Gastroesophageal sphincter (tissue), 4 donors: Measurements from ENCODE around the gene DZIP1L. TPM values are rescaled to one million over a fixed set of nuclear protein-coding genes. Genes with fewer than 3 reads are reported as not detected.
A peak's percentile ranks its signal among the peaks of the same experiment; 100 is the strongest.

Experiments
- ATAC-seq: fragments of 150-250 bp; one replicate; pipeline ENCODE4 v1.9.1; 2016; ENCODE audit warnings: mild to moderate bottlenecking, moderate library complexity
- H3K27ac ChIP-seq, 4 donors: fragments of 200-600 bp; sonication (generic) in 3 of 4; 1 replicate in 3 of 4; 2 replicates in 1 of 4; pipeline ENCODE4 v1.5.1; 2016 to 2019
- H3K27me3 ChIP-seq: fragments of 200-600 bp; sonication (generic); one replicate; pipeline ENCODE4 v1.5.1; 2019
- H3K36me3 ChIP-seq, 2 donors: fragments of 200-600 bp; sonication (generic); one replicate each; pipeline ENCODE4 v1.5.1; 2019; ENCODE audit warnings: control low read depth in 1 of 2
- H3K4me1 ChIP-seq, 3 donors: fragments of 200-600 bp; sonication (generic); 1 replicate in 2 of 3; 2 replicates in 1 of 3; pipeline ENCODE4 v1.5.1; 2016 to 2019; ENCODE audit warnings: control low read depth in 2 of 3
- H3K4me3 ChIP-seq, 2 donors: fragments of 200-600 bp; sonication (generic); one replicate each; pipeline ENCODE4 v1.5.1; 2019; ENCODE audit warnings: mild to moderate bottlenecking in 1 of 2, moderate library complexity in 1 of 2
- H3K9me3 ChIP-seq, 3 donors: fragments of 200-600 bp; sonication (generic); one replicate each; pipeline ENCODE4 v1.5.1; 2017 to 2019; ENCODE audit warnings: control low read depth in 2 of 3
- CTCF ChIP-seq, 4 experiments: fragments of 200-600 bp in 2 of 4; fragments of 450-650 bp in 2 of 4; sonication (generic) in 1 of 4; IDR thresholded peaks; one replicate each; pipeline ENCODE4 v1.5.1; 2017 to 2019; ENCODE audit warnings: antibody characterized with exemption in 4 of 4, mild to moderate bottlenecking in 2 of 4, moderate library complexity in 2 of 4
- EP300 ChIP-seq: sonication (generic); formaldehyde crosslinking; IDR thresholded peaks from one replicate; pipeline ENCODE4 v1.6.1; 2017; ENCODE audit warnings: antibody characterized with exemption, mild to moderate bottlenecking
- POLR2A ChIP-seq, 2 donors: fragments of 450-650 bp; IDR thresholded peaks; one replicate each; pipeline ENCODE4 v1.6.1; 2017; ENCODE audit warnings: antibody characterized with exemption in 2 of 2, mild to moderate bottlenecking in 2 of 2, moderate library complexity in 1 of 2
- POLR2AphosphoS5 ChIP-seq: sonication (generic); formaldehyde crosslinking; IDR thresholded peaks from one replicate; pipeline ENCODE4 v1.6.1; 2017; ENCODE audit warnings: antibody characterized with exemption
- WGBS, 2 donors: methylation state at CpG; one replicate each; pipeline ENCODE4 v1.1.5; 2018; ENCODE audit warnings: low coverage in 1 of 2; 5-methylcytosine and 5-hydroxymethylcytosine counted together
- total RNA-seq, 4 donors: library from RNA; depleted of rRNA; stranded (reverse); fragments of >200 nt; gene quantifications; one replicate each; pipeline ENCODE4 v1.1.0, GENCODE V29; 2016

The DZIP1L gene
- total RNA-seq, 4 donors from 2014 or later: 5.3 to 47.9 (median 18.6) TPM

GRCh38 chr3:138070006-138070405, 45.4 kb downstream of the DZIP1L start:
- Histone ChIP-seq H3K27ac (no peak overlapping the region), H3K27me3 (no peaks in the 10 kb centered on the region), H3K4me3 (no peak overlapping the region), H3K9me3 (no peaks in the 10 kb centered on the region), H3K4me1 (no peaks in the 10 kb centered on the region), H3K36me3 (peaks cover 0 to 87% of the 10 kb centered on the region in 2 donors)
- TF ChIP-seq CTCF (IDR thresholded peaks at IDR 0.05): no peak
- TF ChIP-seq EP300: no peak
- TF ChIP-seq POLR2AphosphoS5: no peak
- TF ChIP-seq POLR2A (IDR thresholded peaks at IDR 0.05): no peak
- WGBS, 2 donors: 70% methylated on average over 3 to 4 of the region's 4 CpGs
- no peak for ATAC-seq

GRCh38 chr3:138068579-138069174, 46.7 kb downstream of the DZIP1L start:
- H3K27me3 ChIP-seq: no peaks in the 10 kb centered on the region
- H3K4me3 ChIP-seq: no peak overlapping the region
- H3K27ac ChIP-seq: no peak overlapping the region
- peak; percentile 77 for ATAC-seq
- peaks cover 0 to 88% of the 10 kb centered on the region in 2 donors for H3K36me3 ChIP-seq
- H3K4me1 ChIP-seq: no peaks in the 10 kb centered on the region
- TF ChIP-seq CTCF (IDR thresholded peaks at IDR 0.05): peak; percentile 92 to 97 (median 96)
- no peak for TF ChIP-seq POLR2A (IDR thresholded peaks at IDR 0.05)
- WGBS, 2 donors: 25 to 40% methylated on average over 5 to 9 of the region's 14 CpGs
- H3K9me3 ChIP-seq: no peaks in the 10 kb centered on the region

- Histone ChIP-seq H3K4me3 (no peak overlapping the region), H3K36me3 (peaks cover 0 to 88% of the 10 kb centered on the region in 2 donors), H3K27ac (no peak overlapping the region), H3K4me1 (no peaks in the 10 kb centered on the region), H3K9me3 (no peaks in the 10 kb centered on the region), H3K27me3 (no peaks in the 10 kb centered on the region)
- TF ChIP-seq POLR2A (IDR thresholded peaks at IDR 0.05) (no peak), EP300 (no peak), POLR2AphosphoS5 (no peak), CTCF (IDR thresholded peaks at IDR 0.05) (no peak)
- ATAC-seq: no peak
- WGBS, 2 donors: 80% methylated on average over 6 of the region's 8 CpGs; no CpG with 5 or more reads in 1 of the 2 donors
Observed at GRCh38 chr3:138068046-138068445, 47.4 kb downstream of the DZIP1L start.

GRCh38 chr3:138066972-138067371, 48.4 kb downstream of the DZIP1L start:
- Histone ChIP-seq H3K27me3 (no peaks in the 10 kb centered on the region), H3K4me3 (no peak overlapping the region), H3K27ac (no peak overlapping the region), H3K36me3 (peaks cover 0 to 90% of the 10 kb centered on the region in 2 donors), H3K9me3 (no peaks in the 10 kb centered on the region), H3K4me1 (no peaks in the 10 kb centered on the region)
- no peak for ATAC-seq
- no peak for TF ChIP-seq EP300
- no peak for TF ChIP-seq POLR2A (IDR thresholded peaks at IDR 0.05)
- no peak for TF ChIP-seq POLR2AphosphoS5
- TF ChIP-seq CTCF (IDR thresholded peaks at IDR 0.05): no peak
- 80% methylated on average over 1 of the region's 3 CpGs; no CpG with 5 or more reads in 1 of the 2 donors for WGBS, 2 donors

GRCh38 chr3:138066383-138066782, 49.0 kb downstream of the DZIP1L start:
- Histone ChIP-seq H3K36me3 (peaks cover 0 to 90% of the 10 kb centered on the region in 2 donors), H3K9me3 (no peaks in the 10 kb centered on the region), H3K27me3 (no peaks in the 10 kb centered on the region), H3K27ac (no peak overlapping the region), H3K4me3 (no peak overlapping the region), H3K4me1 (no peaks in the 10 kb centered on the region)
- no peak for ATAC-seq
- TF ChIP-seq POLR2AphosphoS5 (no peak), POLR2A (IDR thresholded peaks at IDR 0.05) (no peak), EP300 (no peak), CTCF (IDR thresholded peaks at IDR 0.05) (no peak)
- 83% methylated on average over 1 to 4 of the region's 8 CpGs for WGBS, 2 donors
